ENCODE measurements around the gene ASPN.

Gene ASPN

GRCh38 chr9:92496396-92497176, 14.3 kb upstream of the ASPN start:
- Histone ChIP-seq H3K36me3 (ENCODE audit: insufficient read depth, low read length) (no peaks in the 10 kb centered on the region), H3K4me1 (ENCODE audit: insufficient read depth, low read length, severe bottlenecking) (no peaks in the 10 kb centered on the region), H3K79me2 (ENCODE audit: insufficient read depth, low read length) (no peaks in the 10 kb centered on the region), H3K9ac (ENCODE audit: low read length) (no peak overlapping the region), H3F3A (ENCODE audit: insufficient read depth, low read length) (no peaks in the 10 kb centered on the region), H4K20me1 (ENCODE audit: insufficient read depth, low read length) (no peaks in the 10 kb centered on the region), H3K27me3 (ENCODE audit: insufficient read depth, low read length) (no peaks in the 10 kb centered on the region), H3K9me2 (ENCODE audit: low read depth, low read length) (no peaks in the 10 kb centered on the region), H3K4me3 (ENCODE audit: low read depth, low read length, poor library complexity, severe bottlenecking) (no peak overlapping the region), H3K9me3 (ENCODE audit: low read length) (no peaks in the 10 kb centered on the region), H3K27ac (ENCODE audit: low read depth, low read length, poor library complexity, severe bottlenecking) (no peak overlapping the region), H2AFZ (ENCODE audit: low read length) (no peak overlapping the region), H3K4me2 (ENCODE audit: low read length) (no peak overlapping the region)
- no peak for TF ChIP-seq EZH2 (IDR thresholded peaks at IDR 0.05; ENCODE audit: borderline replicate concordance, low read length)
- TF ChIP-seq, protein P1, sequence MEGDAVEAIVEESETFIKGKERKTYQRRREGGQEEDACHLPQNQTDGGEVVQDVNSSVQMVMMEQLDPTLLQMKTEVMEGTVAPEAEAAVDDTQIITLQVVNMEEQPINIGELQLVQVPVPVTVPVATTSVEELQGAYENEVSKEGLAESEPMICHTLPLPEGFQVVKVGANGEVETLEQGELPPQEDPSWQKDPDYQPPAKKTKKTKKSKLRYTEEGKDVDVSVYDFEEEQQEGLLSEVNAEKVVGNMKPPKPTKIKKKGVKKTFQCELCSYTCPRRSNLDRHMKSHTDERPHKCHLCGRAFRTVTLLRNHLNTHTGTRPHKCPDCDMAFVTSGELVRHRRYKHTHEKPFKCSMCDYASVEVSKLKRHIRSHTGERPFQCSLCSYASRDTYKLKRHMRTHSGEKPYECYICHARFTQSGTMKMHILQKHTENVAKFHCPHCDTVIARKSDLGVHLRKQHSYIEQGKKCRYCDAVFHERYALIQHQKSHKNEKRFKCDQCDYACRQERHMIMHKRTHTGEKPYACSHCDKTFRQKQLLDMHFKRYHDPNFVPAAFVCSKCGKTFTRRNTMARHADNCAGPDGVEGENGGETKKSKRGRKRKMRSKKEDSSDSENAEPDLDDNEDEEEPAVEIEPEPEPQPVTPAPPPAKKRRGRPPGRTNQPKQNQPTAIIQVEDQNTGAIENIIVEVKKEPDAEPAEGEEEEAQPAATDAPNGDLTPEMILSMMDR (IDR thresholded peaks at IDR 0.05; ENCODE audit: low read length) = no peak

GRCh38 chr9:92494856-92495255, 12.6 kb upstream of the ASPN start:
- TF ChIP-seq, protein P1 (IDR thresholded peaks at IDR 0.05; ENCODE audit: low read length) = no peak
- no peak for TF ChIP-seq EZH2 (IDR thresholded peaks at IDR 0.05; ENCODE audit: borderline replicate concordance, low read length)
- H3K27me3 ChIP-seq (ENCODE audit: insufficient read depth, low read length) = no peaks in the 10 kb centered on the region

GRCh38 chr9:92493749-92494387, 11.6 kb upstream of the ASPN start:
- Histone ChIP-seq H3K27me3 (ENCODE audit: insufficient read depth, low read length) (no peaks in the 10 kb centered on the region), H4K20me1 (ENCODE audit: insufficient read depth, low read length) (no peaks in the 10 kb centered on the region), H3K9me2 (ENCODE audit: low read depth, low read length) (no peaks in the 10 kb centered on the region), H2AFZ (ENCODE audit: low read length) (no peak overlapping the region), H3K27ac (ENCODE audit: low read depth, low read length, poor library complexity, severe bottlenecking) (no peak overlapping the region), H3K9ac (ENCODE audit: low read length) (no peak overlapping the region), H3K9me3 (ENCODE audit: low read length) (no peaks in the 10 kb centered on the region), H3K4me2 (ENCODE audit: low read length) (no peak overlapping the region), H3F3A (ENCODE audit: insufficient read depth, low read length) (no peaks in the 10 kb centered on the region), H3K4me3 (ENCODE audit: low read depth, low read length, poor library complexity, severe bottlenecking) (no peak overlapping the region), H3K79me2 (ENCODE audit: insufficient read depth, low read length) (no peaks in the 10 kb centered on the region), H3K36me3 (ENCODE audit: insufficient read depth, low read length) (no peaks in the 10 kb centered on the region), H3K4me1 (ENCODE audit: insufficient read depth, low read length, severe bottlenecking) (no peaks in the 10 kb centered on the region)
- TF ChIP-seq, protein P1 (IDR thresholded peaks at IDR 0.05; ENCODE audit: low read length) = no peak
- no peak for TF ChIP-seq EZH2 (IDR thresholded peaks at IDR 0.05; ENCODE audit: borderline replicate concordance, low read length)

More at GRCh38 chr9:92494856-92495255, 12.6 kb upstream of the ASPN start:
- no peaks in the 10 kb centered on the region for H3K9me2 ChIP-seq (ENCODE audit: low read depth, low read length)
- H3K4me2 ChIP-seq (ENCODE audit: low read length) = no peak overlapping the region
- no peak overlapping the region for H3K4me3 ChIP-seq (ENCODE audit: low read depth, low read length, poor library complexity, severe bottlenecking)
- H3K9me3 ChIP-seq (ENCODE audit: low read length) = no peaks in the 10 kb centered on the region
- H3K27ac ChIP-seq (ENCODE audit: low read depth, low read length, poor library complexity, severe bottlenecking) = no peak overlapping the region
- H3F3A ChIP-seq (ENCODE audit: insufficient read depth, low read length) = no peaks in the 10 kb centered on the region
- no peaks in the 10 kb centered on the region for H3K4me1 ChIP-seq (ENCODE audit: insufficient read depth, low read length, severe bottlenecking)
- H3K9ac ChIP-seq (ENCODE audit: low read length) = no peak overlapping the region
- no peaks in the 10 kb centered on the region for H3K79me2 ChIP-seq (ENCODE audit: insufficient read depth, low read length)
- H4K20me1 ChIP-seq (ENCODE audit: insufficient read depth, low read length) = no peaks in the 10 kb centered on the region
- no peak overlapping the region for H2AFZ ChIP-seq (ENCODE audit: low read length)
- no peaks in the 10 kb centered on the region for H3K36me3 ChIP-seq (ENCODE audit: insufficient read depth, low read length)

All from OCI-LY1 (cell line).